ENCODE results near the gene MAP1A. TPM values are rescaled to one million over a fixed set of nuclear protein-coding genes. Genes with fewer than 3 reads are reported as not detected.
"Not testable (repeated sequence)": the region's sequence is repeated elsewhere in the genome, so short reads cannot be mapped to it uniquely, and the experiment has no call there.

MAP1A gene
- total RNA-seq, 1 experiment from 2014 or later, result 1.0 TPM

- H3K79me2 ChIP-seq (ENCODE audit: low read length); H3K9me2 ChIP-seq (replicated peaks; ENCODE audit: low read length); H3K27ac ChIP-seq (ENCODE audit: low read length); POLR2A ChIA-PET (ENCODE audit: unreplicated experiment); H3K4me1 ChIP-seq (ENCODE audit: insufficient read depth, low read length); H3K27me3 ChIP-seq (ENCODE audit: low read length); intact Hi-C loops (cut with micrococcal nuclease); DNase-seq; H2AFZ ChIP-seq (ENCODE audit: low read length); BruUV-seq (replicated peaks); CTCF ChIA-PET; H3K36me3 ChIP-seq (ENCODE audit: low read depth, low read length); H3K9me3 ChIP-seq (ENCODE audit: low read length); H3F3A ChIP-seq (ENCODE audit: low read length, unreplicated experiment); H3K4me2 ChIP-seq (ENCODE audit: low read length); H3K9ac ChIP-seq (ENCODE audit: low read length); H4K20me1 ChIP-seq (ENCODE audit: low read length); H3K4me3 ChIP-seq (ENCODE audit: low read length); ATAC-seq: not testable (repeated sequence)
These were observed 46.4 kb downstream of the MAP1A start for GRCh38 chr15:43563793-43564192.

DNA sequence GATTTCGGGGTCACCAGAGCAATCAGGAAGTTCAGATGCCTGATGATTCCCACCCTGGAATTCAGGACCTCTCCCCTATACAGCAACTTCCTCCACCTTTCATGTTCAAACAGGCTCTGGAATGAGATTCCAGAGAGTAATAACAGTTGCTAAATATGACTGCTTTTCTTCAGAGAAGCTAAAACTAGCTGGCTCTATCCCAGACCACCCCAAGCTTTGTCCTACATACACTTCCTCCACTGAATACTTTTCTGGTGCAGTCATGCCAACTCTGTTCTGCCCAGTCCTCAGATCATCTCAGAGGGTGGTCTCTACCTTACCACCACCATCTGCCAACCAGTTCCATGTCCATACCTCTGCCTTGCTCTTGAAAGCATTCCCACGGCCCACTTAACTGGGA, 49.2 kb downstream of the MAP1A start:
- DNase-seq; H3K27ac ChIP-seq (ENCODE audit: low read length); H3K9me3 ChIP-seq (ENCODE audit: low read length); H3K9ac ChIP-seq (ENCODE audit: low read length); BruUV-seq (replicated peaks); H3K27me3 ChIP-seq (ENCODE audit: low read length); H3K4me3 ChIP-seq (ENCODE audit: low read length); H3K9me2 ChIP-seq (replicated peaks; ENCODE audit: low read length); POLR2A ChIA-PET (ENCODE audit: unreplicated experiment); H3K36me3 ChIP-seq (ENCODE audit: low read depth, low read length); H3F3A ChIP-seq (ENCODE audit: low read length, unreplicated experiment); intact Hi-C loops (cut with micrococcal nuclease); H3K4me1 ChIP-seq (ENCODE audit: insufficient read depth, low read length); H3K4me2 ChIP-seq (ENCODE audit: low read length); H4K20me1 ChIP-seq (ENCODE audit: low read length); H3K79me2 ChIP-seq (ENCODE audit: low read length); ATAC-seq; CTCF ChIA-PET; H2AFZ ChIP-seq (ENCODE audit: low read length): not testable (repeated sequence)

GRCh38 chr15:43574607-43575006, 57.2 kb downstream of the MAP1A start:
- H3K27me3 ChIP-seq (ENCODE audit: low read length); CTCF ChIA-PET; H3F3A ChIP-seq (ENCODE audit: low read length, unreplicated experiment); H3K9me3 ChIP-seq (ENCODE audit: low read length); H3K79me2 ChIP-seq (ENCODE audit: low read length); H2AFZ ChIP-seq (ENCODE audit: low read length); intact Hi-C loops (cut with micrococcal nuclease); H3K9ac ChIP-seq (ENCODE audit: low read length); ATAC-seq; H3K4me1 ChIP-seq (ENCODE audit: insufficient read depth, low read length); H3K36me3 ChIP-seq (ENCODE audit: low read depth, low read length); H3K9me2 ChIP-seq (replicated peaks; ENCODE audit: low read length); H3K27ac ChIP-seq (ENCODE audit: low read length); H4K20me1 ChIP-seq (ENCODE audit: low read length); BruUV-seq (replicated peaks); POLR2A ChIA-PET (ENCODE audit: unreplicated experiment); H3K4me3 ChIP-seq (ENCODE audit: low read length); H3K4me2 ChIP-seq (ENCODE audit: low read length); DNase-seq: not testable (repeated sequence)

Other genes starting within 250 kb of the MAP1A start
- not detected in 2 replicates for gene TGM7, start 215.4 kb upstream of the MAP1A start, total RNA-seq (2014; rRNA removed)
- 6.7 and 7.4 TPM in 2 replicates for gene LCMT2, start 187.0 kb upstream of the MAP1A start, total RNA-seq (2014; rRNA removed)
- gene ZSCAN29, start 146.6 kb upstream of the MAP1A start, total RNA-seq (2014; rRNA removed), result 16.8 and 28.0 TPM in 2 replicates
- 29.7 and 40.6 TPM in 2 replicates for gene TUBGCP4, start 146.5 kb upstream of the MAP1A start, total RNA-seq (2014; rRNA removed)
- gene TP53BP1, start 24.5 kb upstream of the MAP1A start, total RNA-seq (2014; rRNA removed), result 51.8 and 55.7 TPM in 2 replicates
- 19.8 and 24.9 TPM in 2 replicates for gene PPIP5K1, start 72.6 kb downstream of the MAP1A start, total RNA-seq (2014; rRNA removed)
- 6.1 and 8.7 TPM in 2 replicates for gene CKMT1B, start 76.4 kb downstream of the MAP1A start, total RNA-seq (2014; rRNA removed)
- 0.22 and 0.46 TPM in 2 replicates for gene STRC, start 101.2 kb downstream of the MAP1A start, total RNA-seq (2014; rRNA removed)
- gene CATSPER2, start 131.2 kb downstream of the MAP1A start, total RNA-seq (2014; rRNA removed), result 0.55 and 4.0 TPM in 2 replicates
- 1.7 and 4.4 TPM in 2 replicates for gene CKMT1A, start 176.3 kb downstream of the MAP1A start, total RNA-seq (2014; rRNA removed)
- 187 and 210 TPM in 2 replicates for gene PDIA3, start 228.8 kb downstream of the MAP1A start, total RNA-seq (2014; rRNA removed)

All from PC-3 (cell line).